MG63 (cell line): ENCODE measurements around the gene MCF2L2. TPM values are rescaled to one million over a fixed set of nuclear protein-coding genes. Genes with fewer than 3 reads are reported as not detected.

ENCODE experiments used
- DNase-seq: peaks from one replicate; pipeline ENCODE4 v3.0.0-alpha.2; 2020
- H3K27me3 ChIP-seq: fragments of 250-450 bp; sonication (Bioruptor Pico); 2 replicates; pipeline ENCODE4 v1.5.1; 2020; ENCODE audit warnings: mild to moderate bottlenecking, moderate library complexity
- H3K36me3 ChIP-seq: fragments of 250-450 bp; sonication (Bioruptor Pico); 2 replicates; pipeline ENCODE4 v1.5.1; 2020; ENCODE audit warnings: mild to moderate bottlenecking, moderate library complexity
- H3K4me3 ChIP-seq: fragments of 250-450 bp; sonication (Bioruptor Pico); 2 replicates; pipeline ENCODE4 v1.5.1; 2020; ENCODE audit warnings: mild to moderate bottlenecking, moderate library complexity
- H3K9me3 ChIP-seq: fragments of 250-450 bp; sonication (Bioruptor Pico); 2 replicates; pipeline ENCODE4 v1.5.1; 2020; ENCODE audit warnings: mild to moderate bottlenecking, moderate library complexity
- total RNA-seq: library from RNA; depleted of rRNA; stranded (reverse); fragments of >200 nt; shearing (Covaris generic); gene quantifications from 2 replicates; pipeline ENCODE4 v1.2.3, GENCODE V29; 2014; ENCODE audit warnings: low replicate concordance

Gene MCF2L2
- total RNA-seq, 1 experiment from 2014 or later, result not detected

DNA sequence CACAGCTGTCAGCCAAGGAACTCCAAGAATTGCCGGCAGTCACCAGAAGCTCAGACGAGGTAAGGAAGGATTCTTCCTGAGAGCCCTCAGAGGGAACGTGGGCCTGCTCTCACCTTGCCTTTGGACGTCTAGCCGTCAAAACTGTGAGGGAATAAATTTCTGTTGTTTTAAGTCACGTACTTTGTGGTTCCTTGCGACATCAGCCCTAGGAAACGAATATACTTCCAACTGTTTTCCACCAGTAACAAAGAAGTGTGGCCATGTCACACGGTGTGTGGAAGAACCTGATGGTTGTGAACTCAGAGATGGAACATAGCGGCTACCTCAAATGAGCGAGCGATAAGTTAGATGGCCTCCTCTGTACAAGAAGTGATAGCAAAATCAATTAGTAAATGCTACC is 216.3 kb downstream of the MCF2L2 start:
- H3K9me3 ChIP-seq, result no peaks in the 10 kb centered on the region
- H3K36me3 ChIP-seq, result no peaks in the 10 kb centered on the region
- DNase-seq, result no peak
- no peak overlapping the region for H3K4me3 ChIP-seq
- H3K27me3 ChIP-seq, result peaks cover 12% of the 10 kb centered on the region

GRCh38 chr3:183211352-183211751 is 217.1 kb downstream of the MCF2L2 start:
- Histone ChIP-seq H3K4me3 (no peak overlapping the region), H3K9me3 (no peaks in the 10 kb centered on the region), H3K27me3 (peaks cover 12% of the 10 kb centered on the region), H3K36me3 (no peaks in the 10 kb centered on the region)
- DNase-seq, result no peak

- DNase-seq, result no peak
- Histone ChIP-seq H3K9me3 (no peaks in the 10 kb centered on the region), H3K27me3 (peaks cover 12% of the 10 kb centered on the region), H3K4me3 (no peak overlapping the region), H3K36me3 (no peaks in the 10 kb centered on the region)
These were observed 217.5 kb downstream of the MCF2L2 start for GRCh38 chr3:183210862-183211341.

GRCh38 chr3:183210341-183210740 is 218.1 kb downstream of the MCF2L2 start:
- DNase-seq, result no peak
- no peak overlapping the region for H3K4me3 ChIP-seq
- no peaks in the 10 kb centered on the region for H3K36me3 ChIP-seq
- no peaks in the 10 kb centered on the region for H3K9me3 ChIP-seq
- H3K27me3 ChIP-seq, result peaks cover 12% of the 10 kb centered on the region

- Histone ChIP-seq H3K27me3 (peaks cover 7% of the 10 kb centered on the region), H3K36me3 (no peaks in the 10 kb centered on the region), H3K4me3 (no peak overlapping the region), H3K9me3 (peaks cover 8% of the 10 kb centered on the region)
- DNase-seq, result no peak
These were observed 219.6 kb downstream of the MCF2L2 start for GRCh38 chr3:183208800-183209199.

GRCh38 chr3:183208260-183208659 is 220.2 kb downstream of the MCF2L2 start:
- Histone ChIP-seq H3K9me3 (peaks cover 13% of the 10 kb centered on the region), H3K27me3 (peaks cover 2% of the 10 kb centered on the region; the same call in 1 of the 2 replicates), H3K4me3 (no peak overlapping the region), H3K36me3 (no peaks in the 10 kb centered on the region)
- DNase-seq, result no peak

DNA sequence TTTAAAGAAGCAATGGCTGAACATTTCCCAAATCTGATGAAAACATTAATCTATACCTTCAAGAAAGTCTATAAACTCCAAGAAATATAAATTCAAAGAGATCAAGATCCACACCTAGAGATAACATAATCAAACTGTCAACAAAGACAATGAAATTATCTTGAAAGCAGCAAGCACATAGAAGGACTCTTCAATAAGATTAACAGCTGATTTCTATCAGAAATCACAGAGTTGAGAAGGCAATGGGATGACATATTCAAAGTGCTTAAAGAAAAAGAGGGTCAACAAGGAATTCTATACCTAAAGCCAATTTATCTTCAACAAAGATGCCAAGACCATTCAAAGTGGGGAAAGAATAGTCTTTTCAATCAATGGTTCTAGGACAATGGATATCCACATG is 224.7 kb downstream of the MCF2L2 start:
- Histone ChIP-seq H3K4me3 (no peak overlapping the region), H3K36me3 (no peaks in the 10 kb centered on the region), H3K9me3 (peaks cover 18% of the 10 kb centered on the region), H3K27me3 (no peaks in the 10 kb centered on the region; the same call in 1 of the 2 replicates)
- no peak for DNase-seq

GRCh38 chr3:183202004-183202722 is 226.3 kb downstream of the MCF2L2 start:
- no peaks in the 10 kb centered on the region; the same call in 1 of the 2 replicates for H3K27me3 ChIP-seq
- no peak overlapping the region for H3K4me3 ChIP-seq
- no peaks in the 10 kb centered on the region for H3K36me3 ChIP-seq
- peaks cover 18% of the 10 kb centered on the region for H3K9me3 ChIP-seq
- DNase-seq, result no peak

GRCh38 chr3:183198939-183199338 is 229.5 kb downstream of the MCF2L2 start:
- DNase-seq, result no peak
- Histone ChIP-seq H3K4me3 (no peak overlapping the region), H3K27me3 (no peaks in the 10 kb centered on the region; the same call in 1 of the 2 replicates), H3K9me3 (peaks cover 11% of the 10 kb centered on the region), H3K36me3 (no peaks in the 10 kb centered on the region)

GRCh38 chr3:183197734-183198133 is 230.7 kb downstream of the MCF2L2 start:
- Histone ChIP-seq H3K4me3 (no peak overlapping the region), H3K27me3 (no peaks in the 10 kb centered on the region), H3K36me3 (no peaks in the 10 kb centered on the region), H3K9me3 (peaks cover 3% of the 10 kb centered on the region)
- DNase-seq, result no peak

DNA sequence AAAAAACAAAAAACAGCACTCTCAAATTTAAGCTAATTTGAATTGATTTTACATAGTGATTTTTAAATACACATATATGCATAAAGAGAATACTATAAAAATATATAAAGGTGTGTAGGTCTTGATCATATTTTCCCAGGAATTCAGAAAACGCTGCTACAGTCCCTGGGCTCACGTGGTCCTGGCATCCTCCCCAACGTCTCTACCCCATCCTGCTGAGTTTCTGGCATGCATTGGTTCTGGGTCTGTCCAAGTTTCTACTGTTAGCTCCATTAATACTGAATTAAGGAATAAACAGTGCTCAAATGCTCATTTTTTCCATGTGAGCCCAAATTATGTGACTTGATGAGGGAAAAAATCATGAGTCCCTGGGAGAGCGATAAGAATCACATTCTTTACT is 233.2 kb downstream of the MCF2L2 start:
- Histone ChIP-seq H3K36me3 (no peaks in the 10 kb centered on the region), H3K4me3 (no peak overlapping the region), H3K9me3 (no peaks in the 10 kb centered on the region; the same call in 1 of the 2 replicates), H3K27me3 (no peaks in the 10 kb centered on the region)
- no peak for DNase-seq

GRCh38 chr3:183193762-183194689 is 234.4 kb downstream of the MCF2L2 start:
- Histone ChIP-seq H3K27me3 (no peaks in the 10 kb centered on the region), H3K9me3 (no peaks in the 10 kb centered on the region; the same call in 1 of the 2 replicates)
- no peak for DNase-seq

DNA sequence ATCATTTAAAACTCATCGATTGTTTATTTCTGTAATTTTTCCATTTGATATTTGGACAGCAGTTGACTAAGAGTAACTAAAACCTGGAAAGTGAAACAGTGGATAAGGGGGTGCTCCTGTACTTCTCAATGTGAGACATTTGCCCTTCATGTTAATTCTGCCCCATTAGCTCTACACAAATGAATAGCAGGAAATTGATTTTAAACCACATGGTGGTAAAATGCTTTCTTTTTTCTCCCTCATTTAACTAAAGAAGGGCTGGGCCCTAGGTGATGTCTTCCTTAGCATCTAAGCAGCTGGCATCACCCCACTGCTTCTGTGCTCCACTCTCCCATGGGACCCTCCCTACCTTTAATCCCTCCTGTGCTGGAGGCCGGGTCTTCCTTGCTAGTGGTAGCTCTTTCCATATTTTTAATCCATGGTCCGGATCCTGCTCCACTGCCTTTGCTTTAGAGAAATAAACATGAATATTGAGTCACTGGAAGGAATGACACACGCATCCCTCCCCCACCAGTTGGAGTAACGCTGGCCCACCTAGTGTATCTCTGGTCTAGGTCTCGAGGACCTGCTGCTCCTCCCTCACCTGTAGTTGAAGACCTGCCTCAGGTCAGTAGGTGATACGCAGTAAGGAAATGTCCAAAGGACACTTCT is 235.6 kb downstream of the MCF2L2 start:
- no peaks in the 10 kb centered on the region for H3K36me3 ChIP-seq
- no peak for DNase-seq
- H3K9me3 ChIP-seq, result no peaks in the 10 kb centered on the region
- H3K27me3 ChIP-seq, result no peaks in the 10 kb centered on the region
- no peak overlapping the region for H3K4me3 ChIP-seq

More at GRCh38 chr3:183193762-183194689, 234.4 kb downstream of the MCF2L2 start:
- no peaks in the 10 kb centered on the region for H3K36me3 ChIP-seq
- no peak overlapping the region for H3K4me3 ChIP-seq

DNA sequence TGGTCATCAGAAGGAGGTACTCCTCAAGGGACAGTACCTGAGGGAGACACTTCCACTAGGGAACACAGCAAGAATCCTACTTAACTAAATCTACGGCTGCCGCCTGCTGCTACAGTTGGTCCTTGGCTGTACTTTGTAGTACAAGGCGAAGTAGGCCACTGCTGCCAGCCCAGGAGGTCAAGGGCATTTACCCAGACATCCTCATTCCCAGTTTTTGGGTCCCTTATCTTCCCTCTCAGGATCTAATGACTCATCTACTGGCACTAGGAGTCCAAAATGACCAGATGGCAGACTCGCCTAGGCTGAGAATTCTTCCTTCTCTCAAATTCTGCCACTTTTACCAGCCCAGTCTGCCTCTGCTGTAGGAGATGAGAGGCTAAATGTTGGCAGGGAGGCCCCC is 238.8 kb downstream of the MCF2L2 start:
- Histone ChIP-seq H3K36me3 (no peaks in the 10 kb centered on the region), H3K4me3 (no peak overlapping the region), H3K9me3 (no peaks in the 10 kb centered on the region), H3K27me3 (no peaks in the 10 kb centered on the region)
- no peak for DNase-seq

GRCh38 chr3:183188895-183189462 is 239.4 kb downstream of the MCF2L2 start:
- Histone ChIP-seq H3K27me3 (no peaks in the 10 kb centered on the region), H3K4me3 (no peak overlapping the region), H3K36me3 (no peaks in the 10 kb centered on the region), H3K9me3 (no peaks in the 10 kb centered on the region)
- DNase-seq, result no peak

DNA sequence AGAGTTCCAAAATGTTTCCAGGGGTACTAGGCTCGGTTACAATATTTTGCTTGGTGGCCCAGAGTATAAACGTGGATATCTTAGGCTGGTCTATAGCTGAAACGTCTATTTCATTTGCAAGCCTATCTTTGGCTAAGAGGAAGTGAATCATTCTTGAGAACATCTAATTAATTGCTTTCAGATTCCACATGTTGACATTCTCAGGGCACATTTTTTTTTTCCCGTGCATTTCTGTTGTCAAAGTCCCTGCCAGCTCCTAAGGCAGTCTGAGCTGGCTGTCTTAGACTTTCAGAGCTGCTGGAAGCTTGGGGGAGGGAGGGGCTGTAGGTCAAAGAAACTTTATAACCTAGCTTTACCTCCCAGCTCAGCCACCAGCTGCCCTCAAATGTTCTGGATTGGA is 242.7 kb downstream of the MCF2L2 start:
- Histone ChIP-seq H3K36me3 (no peaks in the 10 kb centered on the region), H3K27me3 (no peaks in the 10 kb centered on the region), H3K9me3 (no peaks in the 10 kb centered on the region), H3K4me3 (no peak overlapping the region)
- peak; percentile 35 for DNase-seq
